A172 (cell line): ENCODE data around the gene CCDC106. TPM values are rescaled to one million over a fixed set of nuclear protein-coding genes. Genes with fewer than 3 reads are reported as not detected.

ENCODE experiments used
- DNase-seq: peaks from one replicate; pipeline ENCODE4 v3.0.0-alpha.2; 2015; ENCODE audit warnings: low spot score
- total RNA-seq: library from RNA; depleted of rRNA; stranded (reverse); fragments of >200 nt; shearing (Covaris generic); gene quantifications from 2 replicates; pipeline ENCODE4 v1.2.3, GENCODE V29; 2014

Gene CCDC106
- total RNA-seq, 1 experiment from 2014 or later, result 2.6 TPM

DNA sequence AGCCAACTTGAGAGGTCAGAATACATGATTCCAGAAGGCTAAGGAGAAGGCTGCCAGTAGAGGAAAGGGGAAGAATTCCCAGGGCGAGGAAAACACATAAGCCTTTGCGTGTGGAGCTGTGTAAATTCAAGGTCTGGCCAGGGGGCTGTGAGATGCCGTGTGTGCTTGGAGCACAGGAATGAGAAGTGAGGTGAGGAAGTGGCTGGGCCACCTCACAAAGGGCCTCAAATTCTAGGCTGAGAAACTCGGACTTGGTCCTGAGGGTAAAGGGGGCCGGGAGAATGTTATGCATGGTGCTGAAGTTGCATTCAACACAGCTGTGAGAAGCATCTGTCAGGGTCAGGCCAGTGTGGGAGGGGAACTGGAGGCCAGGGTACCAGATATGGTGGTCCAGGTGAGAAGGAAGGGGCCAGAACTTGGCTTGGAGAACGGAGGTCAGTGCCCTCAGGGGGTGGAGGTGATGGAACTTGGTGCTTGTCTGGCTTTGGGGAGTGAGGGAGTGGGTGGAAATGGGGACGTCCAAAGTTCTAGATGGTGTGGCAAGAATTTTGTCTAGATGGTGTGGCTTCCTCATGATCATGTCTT, 12.1 kb upstream of the CCDC106 start:
- no peak for DNase-seq

DNA sequence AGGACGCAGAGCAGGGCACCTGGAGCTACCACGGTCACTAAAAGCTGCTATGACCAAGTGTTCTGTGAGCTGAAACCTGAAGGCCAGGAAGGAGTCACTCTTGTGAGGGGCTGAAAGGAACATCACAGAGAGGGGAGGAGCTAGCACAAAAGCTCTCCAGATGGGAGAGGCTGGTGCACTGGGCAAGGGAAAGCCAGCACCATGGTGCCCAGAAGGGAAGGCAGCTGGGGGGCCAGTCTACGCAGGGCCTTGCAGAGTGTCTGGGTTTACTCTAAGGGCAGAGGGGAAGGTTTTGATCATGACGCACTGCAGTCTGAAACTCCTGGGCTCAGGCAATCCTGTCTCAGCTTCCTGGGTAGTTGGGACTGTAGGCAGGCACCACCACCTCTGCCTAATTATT, 11.3 kb upstream of the CCDC106 start:
- no peak for DNase-seq

DNA sequence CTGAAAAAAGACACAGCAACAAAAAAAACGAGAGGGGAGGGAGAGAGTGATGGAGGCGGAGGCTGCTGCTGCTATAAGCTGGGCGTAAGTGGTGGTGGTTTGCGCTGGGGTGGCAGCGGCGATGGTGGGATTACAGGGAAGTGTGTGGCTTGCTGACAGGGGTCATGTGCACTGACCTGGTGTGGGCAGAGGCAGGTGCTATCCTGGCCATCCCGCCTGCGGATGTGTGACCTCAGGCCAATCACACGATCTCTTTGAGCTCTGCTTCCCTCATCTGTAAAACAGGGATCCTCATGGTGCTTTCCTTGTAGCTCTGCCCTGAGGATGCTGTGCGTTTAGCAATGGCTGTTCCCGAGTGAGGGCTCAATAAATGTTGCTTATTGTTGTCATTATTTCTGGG, 10.5 kb upstream of the CCDC106 start:
- DNase-seq, result no peak

DNA sequence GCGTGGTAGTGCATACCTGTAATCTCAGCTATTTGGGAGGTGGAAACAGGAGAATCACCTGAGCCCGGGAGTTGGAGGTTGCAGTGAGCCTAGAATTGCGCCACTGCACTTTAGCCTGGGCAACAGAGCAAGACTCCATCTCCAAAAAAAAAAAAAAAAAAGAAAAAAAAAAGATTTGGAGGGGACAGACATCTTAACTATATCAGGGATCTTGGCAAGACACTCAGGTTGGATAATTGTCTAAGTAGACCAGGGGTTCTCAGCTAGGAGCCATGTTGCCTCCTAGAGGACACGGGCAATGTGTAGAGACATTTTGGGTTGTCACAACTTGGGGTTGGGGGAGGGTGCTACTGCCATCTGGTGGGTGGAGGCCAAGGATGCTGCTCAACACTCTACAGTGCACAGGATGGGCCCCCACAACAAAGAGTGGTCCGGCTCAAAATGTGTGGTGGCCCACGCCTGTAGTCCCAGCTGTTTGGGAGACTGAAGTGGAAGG, 9.1 kb upstream of the CCDC106 start:
- DNase-seq, result peak; percentile 69

DNA sequence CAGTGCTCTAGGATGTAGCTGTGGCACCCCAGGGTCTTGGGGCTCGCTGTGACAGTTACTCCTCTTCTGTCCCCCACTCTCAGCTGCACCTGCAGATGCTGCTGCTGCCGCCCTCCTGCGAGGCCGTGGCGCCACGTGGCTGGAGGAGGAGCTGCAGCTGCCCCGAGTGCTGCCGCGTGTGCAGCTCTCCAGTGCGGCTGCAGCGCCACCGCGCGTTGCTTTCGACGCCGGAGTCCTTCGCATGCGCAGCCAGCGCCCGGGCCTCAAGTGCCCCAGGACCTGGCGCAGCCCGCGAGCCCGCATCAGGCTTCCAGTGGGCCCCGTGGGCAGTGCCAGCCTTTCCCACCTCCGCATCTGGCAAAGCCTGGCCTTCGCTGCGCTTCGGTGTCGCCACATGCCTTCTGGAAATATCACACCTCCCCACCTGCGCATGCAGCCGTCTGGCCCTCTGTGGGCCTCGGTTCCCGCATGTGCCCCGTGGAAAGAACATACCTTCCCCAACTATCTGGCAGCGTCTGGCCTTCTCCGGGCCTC, 7.9 kb upstream of the CCDC106 start:
- DNase-seq, result no peak

DNA sequence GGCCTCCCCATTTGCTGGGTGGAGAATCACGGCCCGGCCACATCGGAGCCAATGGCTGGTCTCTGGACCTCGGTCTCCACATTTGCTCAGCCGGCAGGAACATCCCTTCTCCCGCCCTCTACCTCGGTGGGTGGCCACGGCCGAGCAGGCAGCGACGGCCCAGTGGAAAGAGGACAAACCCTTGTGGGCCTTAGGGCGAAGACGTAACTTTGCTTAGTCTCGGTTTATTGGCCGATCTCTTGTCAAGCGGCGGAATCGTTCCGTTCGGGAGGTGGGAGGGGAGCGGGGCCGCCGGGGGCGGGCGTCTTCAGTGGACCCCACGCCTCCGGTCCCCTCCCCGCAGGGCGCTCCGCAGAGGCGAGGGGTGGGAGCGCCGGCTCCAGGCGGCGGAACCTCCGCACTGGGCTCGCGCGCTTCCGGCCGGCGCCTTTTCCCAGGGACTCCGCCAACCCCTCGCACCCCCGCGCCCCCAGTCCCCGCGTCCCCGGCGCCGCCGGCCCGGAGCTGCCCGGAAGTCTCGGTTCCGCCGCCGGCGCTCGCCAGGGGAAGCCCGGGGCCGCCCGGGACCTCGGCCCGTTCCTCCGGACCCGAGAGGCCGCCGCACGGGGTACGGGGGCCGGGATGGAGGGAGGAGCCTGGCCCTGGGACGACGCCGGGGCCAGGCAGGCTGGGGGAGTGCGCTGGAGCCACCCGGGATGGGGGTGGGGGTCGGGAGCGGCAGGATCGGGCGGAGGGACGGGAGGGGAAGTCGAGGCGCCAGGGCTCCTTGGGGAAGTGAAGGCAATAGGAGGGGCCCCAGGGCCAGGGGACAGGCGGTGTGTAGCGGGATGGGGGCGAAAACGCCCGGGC, 7.2 kb upstream of the CCDC106 start, which contains the start of gene ZNF580:
ZNF580 (plus strand) TSS at position 426 of the 849 bp plus-strand sequence. CDS start 1,507 bp downstream, outside the sequence.
- peak; percentile 46 for DNase-seq

DNA sequence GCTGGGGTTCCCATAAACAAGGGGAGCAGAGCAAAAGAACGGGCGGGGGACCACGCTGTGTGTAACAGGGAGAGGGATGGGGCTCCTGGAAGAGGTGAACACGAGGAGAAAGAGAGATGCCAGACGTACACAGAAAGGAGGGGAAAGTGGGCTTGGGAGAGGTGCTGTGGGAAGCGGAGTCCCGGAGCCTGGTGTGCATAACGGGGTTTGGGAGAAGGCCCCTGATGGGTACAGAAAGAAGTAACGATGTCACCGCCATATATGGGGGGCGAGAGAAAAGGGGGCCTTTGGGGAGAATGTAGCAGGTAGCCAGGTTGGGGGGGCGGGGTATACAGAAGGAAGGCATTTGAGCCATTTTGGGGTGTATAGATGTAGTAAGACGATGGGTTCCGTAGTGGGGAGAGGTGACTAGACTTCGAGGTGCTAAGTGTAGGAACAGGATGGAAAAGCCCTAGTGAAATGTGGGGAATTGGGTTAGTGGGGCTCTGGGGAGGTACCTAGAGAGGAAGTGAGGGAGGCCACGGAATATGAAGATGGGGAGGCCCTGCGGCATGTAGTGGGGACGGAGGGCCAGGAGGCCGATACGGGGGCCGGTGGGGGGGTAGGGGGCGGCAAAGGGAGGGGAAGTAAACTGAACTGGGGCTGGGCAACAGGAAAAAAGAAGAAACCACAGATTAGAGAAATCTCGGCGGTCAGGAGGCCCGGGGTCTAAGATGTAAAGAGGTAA, 6.4 kb upstream of the CCDC106 start:
- DNase-seq, result no peak

DNA sequence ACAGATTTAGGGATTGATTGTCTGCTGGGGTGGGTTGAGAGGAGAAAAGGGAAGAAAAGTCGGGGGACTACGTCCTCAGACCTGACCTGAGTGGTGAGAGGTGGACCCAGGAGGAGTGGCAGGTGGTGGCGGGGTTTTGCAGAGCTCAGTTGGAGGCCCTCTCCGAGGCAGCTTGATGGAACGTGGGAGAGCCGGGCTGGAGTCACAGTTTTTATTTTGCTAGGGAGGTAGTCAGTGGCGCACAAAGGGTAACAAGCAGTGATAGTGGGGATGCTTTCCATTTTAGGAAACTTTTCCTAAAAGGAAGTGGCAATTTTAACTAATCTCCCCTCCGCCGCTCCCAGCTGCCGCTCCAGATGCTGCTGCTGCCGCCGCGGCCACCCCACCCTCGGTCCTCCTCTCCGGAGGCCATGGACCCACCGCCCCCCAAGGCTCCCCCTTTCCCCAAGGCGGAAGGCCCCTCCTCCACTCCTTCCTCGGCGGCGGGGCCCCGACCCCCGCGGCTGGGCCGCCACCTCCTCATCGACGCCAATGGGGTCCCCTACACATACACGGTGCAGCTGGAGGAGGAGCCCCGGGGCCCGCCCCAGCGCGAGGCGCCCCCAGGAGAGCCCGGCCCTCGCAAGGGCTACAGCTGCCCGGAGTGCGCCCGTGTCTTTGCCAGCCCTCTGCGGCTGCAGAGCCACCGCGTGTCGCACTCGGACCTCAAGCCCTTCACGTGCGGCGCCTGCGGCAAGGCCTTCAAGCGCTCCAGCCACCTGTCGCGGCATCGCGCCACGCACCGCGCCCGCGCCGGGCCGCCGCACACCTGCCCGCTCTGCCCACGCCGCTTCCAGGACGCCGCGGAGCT, 5.6 kb upstream of the CCDC106 start:
- no peak for DNase-seq

DNA sequence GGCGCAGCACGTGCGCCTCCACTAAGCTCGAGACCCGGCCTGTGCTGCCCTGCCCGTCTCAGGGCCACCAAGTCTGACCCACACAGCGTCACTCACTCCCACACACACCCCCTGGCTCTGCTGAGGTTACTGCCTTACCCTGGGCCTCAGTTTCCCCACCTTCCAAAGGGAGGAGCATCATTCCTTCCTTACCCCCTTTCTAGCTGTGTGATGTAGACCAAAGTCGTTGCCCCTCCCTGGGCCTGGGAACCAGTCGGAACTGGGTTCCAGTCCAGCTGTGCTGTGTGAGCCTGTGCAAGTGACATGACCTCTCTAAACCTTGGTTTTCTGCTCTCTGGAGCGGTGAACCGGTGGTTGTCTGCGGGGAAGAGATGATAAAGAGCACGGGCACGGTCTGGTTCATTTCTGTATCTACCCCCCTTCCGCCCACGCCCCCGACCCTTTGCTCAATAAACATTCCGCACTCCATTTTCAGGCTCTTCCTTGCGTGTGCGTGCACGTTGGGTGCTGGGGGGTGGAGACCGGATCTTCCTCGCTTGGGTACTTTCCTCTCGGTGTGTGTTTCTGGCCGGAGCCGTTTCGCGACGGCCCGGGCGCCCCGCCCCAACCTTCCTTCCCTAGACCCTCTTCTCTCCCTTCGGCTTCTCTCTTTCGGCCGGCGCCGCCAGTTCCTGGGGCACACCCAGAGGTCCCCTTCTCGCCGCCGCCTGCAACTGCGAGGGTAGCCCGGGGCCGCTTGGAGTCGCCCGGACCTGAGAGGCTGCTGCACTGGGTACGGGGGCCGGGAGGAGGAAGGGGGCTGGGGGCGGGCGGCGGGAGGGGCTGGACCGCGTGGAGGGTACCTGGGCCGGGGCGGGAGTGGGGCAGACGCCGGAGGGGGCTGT, 4.8 kb upstream of the CCDC106 start, which contains the start of gene ZNF581:
ZNF581 (plus strand) TSS at position 647 of the 884 bp plus-strand sequence. CDS start 923 bp downstream, outside the sequence.
- peak; percentile 66 for DNase-seq

DNA sequence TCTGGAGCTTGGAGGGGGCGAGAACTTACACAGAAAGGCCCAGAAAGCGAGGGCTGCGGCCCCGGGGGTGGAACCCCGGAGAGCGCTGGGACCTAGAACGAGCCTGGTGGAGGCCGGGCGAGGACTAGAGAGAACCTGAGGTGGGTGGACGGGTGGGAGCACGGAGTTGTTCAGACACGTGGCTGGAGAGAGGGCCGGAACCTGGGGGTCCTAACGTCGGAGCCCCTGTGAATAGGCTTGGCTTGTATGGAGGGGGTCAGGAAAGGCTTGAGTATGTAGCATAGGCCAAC, 4.2 kb upstream of the CCDC106 start:
- no peak for DNase-seq

DNA sequence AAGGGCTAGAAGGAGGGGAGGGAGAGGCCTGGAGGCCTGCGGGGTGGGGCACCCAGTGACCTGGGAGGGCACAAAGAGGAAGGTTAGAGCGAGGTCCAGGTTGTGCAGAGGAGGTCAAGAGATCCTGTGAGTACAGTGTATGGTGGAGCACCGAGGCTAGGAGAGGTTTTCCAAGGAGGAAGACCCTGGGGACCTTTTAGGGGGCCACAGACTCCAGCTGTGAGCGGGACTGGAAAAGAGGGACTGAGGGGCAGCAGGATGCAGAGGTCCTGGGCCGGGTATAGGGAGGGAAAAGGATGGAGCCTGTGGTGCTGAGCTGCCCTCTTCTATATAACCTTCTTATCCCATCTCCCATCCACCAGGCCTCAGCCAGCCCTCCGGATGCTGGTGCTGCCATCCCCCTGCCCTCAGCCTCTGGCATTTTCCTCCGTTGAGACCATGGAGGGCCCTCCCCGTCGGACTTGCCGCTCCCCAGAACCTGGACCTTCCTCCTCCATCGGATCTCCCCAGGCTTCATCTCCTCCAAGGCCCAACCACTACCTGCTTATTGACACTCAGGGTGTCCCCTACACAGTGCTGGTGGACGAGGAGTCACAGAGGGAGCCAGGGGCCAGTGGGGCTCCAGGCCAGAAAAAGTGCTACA, 3.7 kb upstream of the CCDC106 start:
- DNase-seq, result no peak

DNA sequence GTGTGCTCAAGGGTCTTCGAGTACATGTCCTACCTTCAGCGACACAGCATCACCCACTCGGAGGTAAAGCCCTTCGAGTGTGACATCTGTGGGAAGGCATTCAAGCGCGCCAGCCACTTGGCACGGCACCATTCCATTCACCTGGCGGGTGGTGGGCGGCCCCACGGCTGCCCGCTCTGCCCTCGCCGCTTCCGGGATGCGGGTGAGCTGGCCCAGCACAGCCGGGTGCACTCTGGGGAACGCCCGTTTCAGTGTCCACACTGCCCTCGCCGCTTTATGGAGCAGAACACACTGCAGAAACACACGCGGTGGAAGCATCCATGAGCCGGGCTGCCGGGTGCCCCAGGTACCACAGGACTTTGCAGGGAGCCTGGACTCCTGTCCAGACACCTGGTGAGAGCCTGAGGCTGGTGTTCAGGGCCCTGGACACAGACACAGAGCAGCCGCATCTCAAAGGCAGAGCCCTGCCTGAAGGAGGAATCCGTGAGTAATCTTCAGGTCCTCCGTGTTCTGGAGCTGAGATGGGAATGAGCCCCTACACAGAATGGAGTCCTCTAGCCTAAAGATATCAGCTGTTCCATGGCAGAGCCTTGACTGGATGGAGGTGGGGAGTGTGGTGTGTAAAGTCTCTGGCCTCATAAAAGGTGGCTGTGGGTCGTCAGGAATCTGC, 3.0 kb upstream of the CCDC106 start:
- no peak for DNase-seq

DNA sequence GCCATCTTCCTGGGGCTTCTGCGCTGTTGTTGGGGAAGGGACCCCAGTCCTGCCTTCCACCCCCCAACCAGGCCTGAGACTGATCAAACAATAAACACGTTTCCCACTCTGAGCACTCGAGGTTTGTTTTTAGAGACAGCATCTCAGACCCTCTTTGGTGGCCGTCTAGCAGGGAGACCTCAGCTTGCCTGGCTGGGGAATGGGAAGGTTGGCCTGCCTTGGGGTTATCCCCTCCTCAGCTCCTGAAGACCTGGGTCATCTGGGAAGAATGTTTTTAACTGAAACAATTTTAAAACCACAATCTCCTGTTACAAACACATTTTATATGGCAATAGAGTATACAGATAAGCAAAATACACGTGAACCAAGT, 2.5 kb upstream of the CCDC106 start:
- no peak for DNase-seq

DNA sequence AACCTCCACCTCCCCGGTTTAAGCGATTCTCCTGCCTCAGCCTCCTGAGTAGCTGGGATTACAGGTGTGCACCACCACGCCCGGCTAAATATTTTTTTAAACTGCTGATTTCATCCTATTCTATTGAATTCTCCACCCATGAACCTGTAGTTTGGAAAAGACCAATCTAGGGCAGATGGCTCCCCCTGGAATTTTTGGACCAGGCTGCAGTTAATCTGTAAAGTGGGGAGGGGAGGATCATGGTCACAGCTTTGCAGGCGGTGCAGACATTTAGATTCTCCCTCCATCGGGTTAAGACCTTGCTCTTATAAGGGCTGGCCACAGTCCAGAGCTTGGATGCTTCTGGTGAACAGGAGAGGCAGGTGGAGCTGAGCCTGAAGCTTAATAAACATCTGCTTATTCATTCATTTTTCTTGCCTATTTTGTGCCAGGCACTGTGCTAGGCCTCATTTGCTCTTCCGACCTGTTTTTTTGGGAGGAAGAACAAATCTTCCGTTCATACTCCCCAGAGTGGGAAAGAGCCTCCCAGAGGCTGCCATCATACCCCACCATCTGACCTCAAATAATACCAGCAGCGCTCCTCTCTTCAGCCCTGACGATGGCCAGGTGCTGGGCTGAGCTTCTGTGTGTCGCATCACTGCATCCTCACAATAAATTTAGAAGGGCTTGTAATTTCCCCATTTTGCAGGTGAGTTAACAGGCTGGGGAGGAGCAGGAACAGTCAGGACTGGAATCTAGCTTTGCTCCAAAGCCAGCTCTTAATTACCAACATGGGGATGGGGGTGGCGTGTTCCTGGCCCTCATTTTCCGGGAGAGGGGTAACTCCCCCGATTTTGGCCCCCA, 902 bp upstream of the CCDC106 start:
- DNase-seq, result no peak

DNA sequence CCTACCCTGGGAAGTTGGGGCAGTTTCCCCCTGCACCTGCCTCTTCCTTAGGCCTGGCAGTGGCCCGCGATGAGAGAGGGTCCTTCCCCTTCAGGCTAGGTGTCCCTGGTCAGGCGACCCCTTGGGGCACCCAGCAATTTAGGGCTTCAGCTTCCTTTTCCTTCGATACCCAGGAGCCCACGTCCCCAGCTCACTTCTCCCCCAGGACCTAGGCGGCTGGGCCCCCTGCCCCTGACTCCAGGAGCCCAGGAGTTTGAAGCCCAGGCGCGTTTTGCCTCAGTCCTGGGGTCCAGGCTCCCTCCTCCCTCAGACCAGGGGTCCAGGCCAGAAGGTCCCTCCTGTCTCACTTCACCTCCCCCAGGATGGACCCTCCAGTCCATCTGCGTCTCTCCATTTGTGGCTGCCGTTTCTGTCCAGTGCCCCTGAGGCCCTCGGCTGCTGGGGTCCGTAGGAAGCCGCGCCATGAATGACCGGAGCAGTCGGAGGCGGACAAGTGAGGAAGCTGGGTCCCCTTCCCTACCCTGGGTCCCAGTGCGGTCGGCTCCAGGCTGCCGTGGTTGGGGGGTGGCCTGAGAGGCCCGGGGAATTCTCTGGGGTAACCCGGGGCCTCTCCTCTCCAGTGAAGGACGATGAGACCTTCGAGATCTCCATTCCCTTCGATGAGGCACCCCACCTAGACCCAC, 714 bp downstream of the CCDC106 start:
- no peak for DNase-seq

DNA sequence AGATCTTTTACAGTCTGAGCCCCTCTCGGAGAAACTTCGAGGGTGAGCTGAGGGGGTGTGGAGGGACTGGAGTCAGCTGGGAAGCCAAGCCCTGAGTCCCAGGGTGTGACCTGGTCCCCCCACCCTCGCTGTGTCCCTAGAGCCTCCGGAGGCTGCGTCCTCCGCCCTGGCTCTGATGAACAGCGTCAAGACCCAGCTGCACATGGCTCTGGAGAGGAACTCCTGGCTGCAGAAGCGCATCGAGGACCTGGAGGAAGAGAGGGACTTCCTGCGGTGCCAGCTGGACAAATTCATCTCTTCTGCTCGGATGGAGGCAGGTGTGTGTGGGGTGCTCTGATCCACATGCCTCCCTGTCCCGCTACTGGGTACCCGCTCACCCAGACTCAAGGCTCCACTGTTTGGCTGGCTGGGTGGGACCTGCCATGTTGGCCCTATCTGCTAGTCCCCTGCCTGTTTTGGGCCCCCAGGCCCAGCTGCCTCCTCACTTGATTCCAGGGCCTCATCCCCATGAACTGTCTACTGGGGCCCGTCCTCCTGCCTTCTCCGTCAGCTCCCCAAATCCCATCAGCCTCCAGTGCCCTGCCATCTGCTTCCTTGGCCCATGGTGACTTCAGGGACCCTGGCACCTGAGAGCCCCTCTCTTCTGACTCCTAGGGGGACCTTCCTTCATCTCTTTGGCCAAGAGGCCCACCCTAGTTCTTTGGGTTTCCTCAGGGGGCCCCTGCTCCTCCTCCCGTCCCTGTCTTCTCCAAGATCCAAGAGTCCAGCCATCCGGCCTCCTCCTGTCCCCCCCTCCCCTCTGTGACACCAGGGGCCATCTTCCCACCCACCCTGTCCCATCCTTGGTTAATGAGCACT, 1.5 kb downstream of the CCDC106 start:
- no peak for DNase-seq

DNA sequence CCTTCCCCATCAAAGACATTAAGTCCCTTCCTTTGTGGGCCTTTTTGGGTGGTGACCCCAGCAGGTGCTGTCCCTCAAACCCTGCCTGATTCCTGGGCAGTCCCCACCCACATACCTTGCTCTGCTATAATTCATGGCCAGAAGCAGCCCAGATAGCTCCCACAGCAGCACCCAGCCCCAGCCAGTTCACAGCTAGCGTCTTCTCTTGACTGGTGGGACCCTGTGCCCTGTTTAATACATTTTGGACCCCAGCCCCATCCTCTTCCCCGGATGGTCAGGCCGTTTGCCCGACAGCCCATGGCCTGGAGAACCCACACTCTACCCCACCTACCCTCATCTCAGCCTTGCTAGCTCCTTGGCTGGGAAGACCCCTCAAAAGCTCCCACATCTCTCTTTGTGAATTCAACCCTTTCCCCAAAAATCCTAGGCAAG, 2.1 kb downstream of the CCDC106 start:
- DNase-seq, result no peak
